PC-3 (cell line): ENCODE measurements around the gene NKIRAS1.

ENCODE experiments used
- EZH2 ChIP-seq: fragments of 300-600 bp; sonication (generic); IDR thresholded peaks from one replicate; pipeline ENCODE4 v1.6.1; 2017; ENCODE audit warnings: antibody characterized with exemption, mild to moderate bottlenecking, low read length; ENCODE audit not compliant: unreplicated experiment
- TF ChIP-seq, protein P1 (sequence below): fragments of 300-600 bp; sonication (generic); conservative IDR thresholded peaks from 2 replicates; pipeline ENCODE4 v1.5.1; 2017; ENCODE audit warnings: antibody characterized with exemption, low read depth, mild to moderate bottlenecking, low read length

- no peak for TF ChIP-seq EZH2
- TF ChIP-seq, protein P1, sequence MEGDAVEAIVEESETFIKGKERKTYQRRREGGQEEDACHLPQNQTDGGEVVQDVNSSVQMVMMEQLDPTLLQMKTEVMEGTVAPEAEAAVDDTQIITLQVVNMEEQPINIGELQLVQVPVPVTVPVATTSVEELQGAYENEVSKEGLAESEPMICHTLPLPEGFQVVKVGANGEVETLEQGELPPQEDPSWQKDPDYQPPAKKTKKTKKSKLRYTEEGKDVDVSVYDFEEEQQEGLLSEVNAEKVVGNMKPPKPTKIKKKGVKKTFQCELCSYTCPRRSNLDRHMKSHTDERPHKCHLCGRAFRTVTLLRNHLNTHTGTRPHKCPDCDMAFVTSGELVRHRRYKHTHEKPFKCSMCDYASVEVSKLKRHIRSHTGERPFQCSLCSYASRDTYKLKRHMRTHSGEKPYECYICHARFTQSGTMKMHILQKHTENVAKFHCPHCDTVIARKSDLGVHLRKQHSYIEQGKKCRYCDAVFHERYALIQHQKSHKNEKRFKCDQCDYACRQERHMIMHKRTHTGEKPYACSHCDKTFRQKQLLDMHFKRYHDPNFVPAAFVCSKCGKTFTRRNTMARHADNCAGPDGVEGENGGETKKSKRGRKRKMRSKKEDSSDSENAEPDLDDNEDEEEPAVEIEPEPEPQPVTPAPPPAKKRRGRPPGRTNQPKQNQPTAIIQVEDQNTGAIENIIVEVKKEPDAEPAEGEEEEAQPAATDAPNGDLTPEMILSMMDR, result no peak
Observed at GRCh38 chr3:23916886-23917678, at the start of gene NKIRAS1, which contains the start of gene RPL15.
